ENCODE data around the gene FAM174C. TPM values are rescaled to one million over a fixed set of nuclear protein-coding genes. Genes with fewer than 3 reads are reported as not detected.

FAM174C gene
- total and polyA plus RNA-seq, 2 of the 8 experiments (the other 6 are each of a cell fraction or from before 2014, with no cell fraction given): 44.5 to 125 TPM

DNA sequence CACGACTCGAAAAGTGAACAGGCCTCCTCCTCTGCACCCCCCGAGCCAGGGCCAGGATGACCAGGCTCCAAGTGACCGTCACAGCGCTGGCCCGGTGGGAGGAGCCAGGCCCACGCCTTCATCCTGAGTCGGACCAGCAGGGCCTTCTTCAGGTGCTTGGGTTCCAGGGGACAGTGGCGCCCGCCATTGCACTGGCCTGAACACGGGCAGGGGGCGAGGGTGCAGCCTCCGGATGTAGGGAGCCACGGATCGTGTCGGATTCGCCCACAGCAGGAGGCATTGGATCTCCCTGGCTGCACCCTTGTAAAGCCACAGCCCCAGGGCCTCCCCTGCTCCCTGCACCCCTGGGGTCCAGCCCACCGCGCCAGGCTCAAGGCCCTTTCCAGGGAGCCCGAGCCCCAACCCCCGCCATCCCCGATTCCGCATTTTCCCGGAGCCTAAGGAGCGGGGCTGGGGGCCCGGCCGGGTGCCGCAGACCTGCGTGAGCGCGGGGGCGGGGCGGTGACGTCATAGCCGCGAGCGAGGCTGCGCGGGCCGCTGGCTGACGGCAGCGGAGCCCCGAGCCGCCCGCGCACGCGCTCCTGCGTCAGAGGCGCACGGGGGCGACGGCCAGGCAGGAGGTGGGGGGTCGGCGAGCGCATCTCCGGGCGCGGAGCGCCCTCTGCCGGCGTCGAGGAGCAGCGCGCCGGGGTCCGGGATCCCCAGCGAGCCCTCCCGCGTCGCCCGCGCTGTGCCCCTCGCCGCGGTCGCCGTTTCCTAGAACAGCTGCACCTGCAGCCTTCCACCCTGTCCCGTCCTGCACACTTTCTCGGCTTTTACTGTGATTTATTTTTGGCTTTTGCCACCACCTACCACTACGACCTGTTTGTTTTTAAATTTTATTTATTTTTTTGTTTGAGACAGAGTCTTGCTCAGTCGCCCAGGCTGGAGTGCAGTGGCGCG lies 35.3 kb upstream of the FAM174C start:
- CTCF ChIA-PET (ENCODE audit: partially characterized antibody): interaction anchor here (0.6 to 7.7 kb wide), 14 partner anchors 10 to 269 kb away, joined by 3 to 212 read pairs (median 3); partner anchors contain the start of gene CIRBP
- no peak overlapping the region for H2BK15ac ChIP-seq (ENCODE audit: low read length)
- H3K4ac ChIP-seq (replicated peaks; ENCODE audit: insufficient read length, low read depth, low read length): peak overlapping the region; percentile 81
- peak overlapping the region; percentile 45 to 58 (median 46); a peak in 4 of 7 replicates for H3K9ac ChIP-seq (replicated peaks in 1 of 4; ENCODE audit: extremely low read depth in 1 of 4, low read depth in 3 of 4, low read length in 3 of 4)
- FAIRE-seq (no peak), DNase-seq (ENCODE audit: low read depth in 1 of 2, low spot score in 2 of 2) (peak in 1 of 2 experiments; percentile 95)
- H3K23me2 ChIP-seq (ENCODE audit: low read depth, low read length): peaks cover 15% of the 10 kb centered on the region; the same call in 1 of the 2 replicates
- H2BK120ac ChIP-seq (replicated peaks; ENCODE audit: low read depth, low read length): peak overlapping the region; percentile 71
- POLR2A ChIA-PET (ENCODE audit: partially characterized antibody): interaction anchor here (0.7 to 10.1 kb wide), 10 partner anchors 10 to 214 kb away, joined by 3 to 355 read pairs (median 6); partner anchors contain the start of genes CIRBP, CNN2 and GPX4
- peaks cover 9% of the 10 kb centered on the region for H3K79me1 ChIP-seq (ENCODE audit: low read depth, low read length)
- H4K8ac ChIP-seq (ENCODE audit: extremely low read depth, insufficient read depth, low read length): peak overlapping the region; percentile 92
- H3K79me2 ChIP-seq (ENCODE audit: control insufficient read depth in 1 of 2, insufficient read depth in 2 of 2, low read length in 2 of 2): peaks cover 0 to 7% of the 10 kb centered on the region in 2 experiments; a peak in 1 of 4 replicates
- H3K4me1 ChIP-seq (replicated peaks in 1 of 4; ENCODE audit: control insufficient read depth in 3 of 4, insufficient read depth in 4 of 4, low read length in 3 of 4): peaks cover 0 to 23% (median 13%) of the 10 kb centered on the region in 4 experiments; a peak in 5 of 7 replicates
- H3K4me3 ChIP-seq (ENCODE audit: extremely low read depth in 1 of 4, insufficient read depth in 2 of 4, low read depth in 3 of 4, low read length in 4 of 4): peak overlapping the region; percentile 33 to 59 (median 44)
- no peak overlapping the region; the same call in 1 of the 2 replicates for H2BK5ac ChIP-seq (ENCODE audit: low read depth, low read length)
- H3K27ac ChIP-seq (ENCODE audit: low read depth, low read length): no peak overlapping the region
- H3K4me2 ChIP-seq (ENCODE audit: insufficient read depth in 1 of 2, low read depth in 2 of 2, low read length in 2 of 2): peak overlapping the region; percentile 57 to 79
- 8% methylated on average over 68 of the region's 84 CpGs; no CpG with 5 or more reads in 1 of the 2 experiments for WGBS, 2 experiments (ENCODE audit: extremely low coverage in 1 of 2, insufficient coverage in 1 of 2, insufficient read length in 1 of 2, insufficient replicate concordance in 2 of 2, low coverage in 1 of 2, low lambda C conversion rate in 2 of 2, missing lambda C conversion rate in 1 of 2)
- peak overlapping the region; percentile 80 for H4K91ac ChIP-seq (replicated peaks; ENCODE audit: insufficient read length, low read length)
- no peak overlapping the region for H3K56ac ChIP-seq (replicated peaks; ENCODE audit: insufficient read length, low read depth, low read length)
- peak overlapping the region; percentile 68 for H4K5ac ChIP-seq (ENCODE audit: insufficient read length, low read depth, low read length)
- H3K27me3 ChIP-seq (replicated peaks in 1 of 4; ENCODE audit: control insufficient read depth in 3 of 4, extremely low read depth in 1 of 4, insufficient read depth in 3 of 4, low read length in 3 of 4): no peaks in the 10 kb centered on the region
- H2AK5ac ChIP-seq (ENCODE audit: low read depth, low read length): no peak overlapping the region
- no peak overlapping the region for H3K14ac ChIP-seq (ENCODE audit: insufficient read length)
- H2BK20ac ChIP-seq (ENCODE audit: low read length): no peak overlapping the region
- H2BK12ac ChIP-seq (ENCODE audit: low read depth, low read length): peak overlapping the region; percentile 27; the same call in 1 of the 2 replicates
- peak overlapping the region; percentile 14; the same call in 1 of the 2 replicates for H2AFZ ChIP-seq (ENCODE audit: low read length)
- no peaks in the 10 kb centered on the region for H3K9me3 ChIP-seq (ENCODE audit: insufficient read depth in 2 of 2, low read depth in 1 of 2, low read length in 1 of 2)
- peaks cover 0 to 15% of the 10 kb centered on the region in 2 experiments for H4K20me1 ChIP-seq (replicated peaks in 1 of 2; ENCODE audit: control insufficient read depth in 1 of 2, insufficient read depth in 2 of 2, low read length in 2 of 2)
- peaks cover 0 to 7% (median 0%) of the 10 kb centered on the region in 4 experiments; a peak in 2 of 8 replicates for H3K36me3 ChIP-seq (ENCODE audit: control insufficient read depth in 2 of 4, insufficient read depth in 4 of 4, low read length in 3 of 4)
- H3K18ac ChIP-seq (ENCODE audit: extremely low read depth, low read length): peak overlapping the region; percentile 48
- H3K23ac ChIP-seq (ENCODE audit: insufficient read length): no peak overlapping the region
- TF ChIP-seq FOSL1 (IDR thresholded peaks at IDR 0.05; ENCODE audit: insufficient read depth, low read depth, low read length) (peak; percentile 67; the same call in 1 of the 2 replicates), NANOG (IDR thresholded peaks at IDR 0.05; ENCODE audit: insufficient read depth, low read depth, low read length, poor library complexity, severe bottlenecking) (no peak), EP300 (IDR thresholded peaks at IDR 0.05; ENCODE audit: borderline replicate concordance in 1 of 2, low read depth in 2 of 2, low read length in 2 of 2) (peak in 1 of 2 experiments; percentile 49; a peak in 1 of 3 replicates), POU5F1 (IDR thresholded peaks at IDR 0.05; ENCODE audit: low read depth, low read length) (no peak), KDM5A (IDR thresholded peaks at IDR 0.05; ENCODE audit: low read length) (no peak)
- TF ChIP-seq, protein P1, sequence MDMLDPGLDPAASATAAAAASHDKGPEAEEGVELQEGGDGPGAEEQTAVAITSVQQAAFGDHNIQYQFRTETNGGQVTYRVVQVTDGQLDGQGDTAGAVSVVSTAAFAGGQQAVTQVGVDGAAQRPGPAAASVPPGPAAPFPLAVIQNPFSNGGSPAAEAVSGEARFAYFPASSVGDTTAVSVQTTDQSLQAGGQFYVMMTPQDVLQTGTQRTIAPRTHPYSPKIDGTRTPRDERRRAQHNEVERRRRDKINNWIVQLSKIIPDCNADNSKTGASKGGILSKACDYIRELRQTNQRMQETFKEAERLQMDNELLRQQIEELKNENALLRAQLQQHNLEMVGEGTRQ (IDR thresholded peaks at IDR 0.05; ENCODE audit: low read length): peak; percentile 24

Measured in H1 (cell line).